ENCODE data around the gene AK9. TPM values are rescaled to one million over a fixed set of nuclear protein-coding genes. Genes with fewer than 3 reads are reported as not detected.
"Not testable (repeated sequence)": the region's sequence is repeated elsewhere in the genome, so short reads cannot be mapped to it uniquely, and the experiment has no call there.

Gene AK9
- total and polyA plus RNA-seq, 9 of the 15 experiments (the other 6 are each of a cell fraction or from before 2014, with no cell fraction given) = 0.59 to 1.9 (median 1.2) TPM

DNA sequence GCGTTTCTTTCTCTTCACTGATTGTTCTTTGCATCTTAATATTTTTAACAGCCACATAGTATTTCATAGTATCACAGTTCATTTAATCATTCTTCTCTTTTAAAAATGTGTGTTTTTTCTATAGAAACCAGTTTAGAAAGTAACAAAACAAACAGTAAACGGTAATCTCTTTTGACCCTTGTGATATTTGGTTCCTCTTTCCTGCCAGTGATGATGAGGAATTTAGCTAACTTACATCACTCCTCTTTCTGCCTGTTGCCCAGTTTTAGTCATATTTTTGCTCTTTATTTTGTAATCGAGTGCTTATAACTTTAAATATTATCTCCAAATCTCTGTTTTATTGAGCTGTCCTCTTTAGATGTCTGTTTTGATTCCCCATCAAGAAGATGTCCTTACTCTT, 169.9 kb downstream of the AK9 start (continued):
- TF ChIP-seq, protein P1, sequence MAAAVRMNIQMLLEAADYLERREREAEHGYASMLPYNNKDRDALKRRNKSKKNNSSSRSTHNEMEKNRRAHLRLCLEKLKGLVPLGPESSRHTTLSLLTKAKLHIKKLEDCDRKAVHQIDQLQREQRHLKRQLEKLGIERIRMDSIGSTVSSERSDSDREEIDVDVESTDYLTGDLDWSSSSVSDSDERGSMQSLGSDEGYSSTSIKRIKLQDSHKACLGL (CRISPR knock-in tag; IDR thresholded peaks at IDR 0.05; ENCODE audit: borderline replicate concordance, poor library complexity, severe bottlenecking) = no peak
- TF ChIP-seq FOXK1 (CRISPR knock-in tag; IDR thresholded peaks at IDR 0.05; ENCODE audit: borderline replicate concordance) (no peak), KAT7 (CRISPR knock-in tag; IDR thresholded peaks at IDR 0.05; ENCODE audit: borderline replicate concordance) (no peak), RFX5 (IDR thresholded peaks at IDR 0.05; ENCODE audit: low read depth, low read length) (no peak), ARNT (IDR thresholded peaks at IDR 0.05) (no peak), HDAC8 (tag; IDR thresholded peaks at IDR 0.05) (no peak)
- TF ChIP-seq, protein P2, sequence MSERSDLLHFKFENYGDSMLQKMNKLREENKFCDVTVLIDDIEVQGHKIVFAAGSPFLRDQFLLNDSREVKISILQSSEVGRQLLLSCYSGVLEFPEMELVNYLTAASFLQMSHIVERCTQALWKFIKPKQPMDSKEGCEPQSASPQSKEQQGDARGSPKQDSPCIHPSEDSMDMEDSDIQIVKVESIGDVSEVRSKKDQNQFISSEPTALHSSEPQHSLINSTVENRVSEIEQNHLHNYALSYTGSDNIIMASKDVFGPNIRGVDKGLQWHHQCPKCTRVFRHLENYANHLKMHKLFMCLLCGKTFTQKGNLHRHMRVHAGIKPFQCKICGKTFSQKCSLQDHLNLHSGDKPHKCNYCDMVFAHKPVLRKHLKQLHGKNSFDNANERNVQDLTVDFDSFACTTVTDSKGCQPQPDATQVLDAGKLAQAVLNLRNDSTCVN (CRISPR knock-in tag; IDR thresholded peaks at IDR 0.05) = no peak

DNA sequence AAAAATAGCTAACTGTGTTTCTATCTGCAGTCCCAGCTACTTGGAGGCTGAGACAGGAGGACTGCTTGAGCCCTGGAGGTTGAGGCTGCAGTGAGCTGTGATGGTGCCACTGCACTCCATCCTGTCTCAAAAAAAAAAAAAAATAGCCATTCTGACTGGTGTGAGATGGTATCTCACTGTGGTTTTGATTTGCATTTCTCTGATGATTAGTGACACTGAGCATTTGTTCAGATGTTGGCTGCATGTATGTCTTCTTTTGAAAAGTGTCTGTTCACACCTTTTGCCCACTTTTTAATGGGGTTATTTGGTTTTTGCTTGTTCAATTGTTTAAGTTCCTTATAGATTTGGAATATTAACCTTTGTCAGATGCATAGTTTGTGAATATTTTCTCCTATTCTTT, 171.4 kb downstream of the AK9 start:
- H4K20me1 ChIP-seq (replicated peaks; ENCODE audit: control insufficient read depth, insufficient read depth, low read length); H3K36me3 ChIP-seq (ENCODE audit: control insufficient read depth, insufficient read depth, low read length); H2AFZ ChIP-seq (ENCODE audit: low read depth, low read length); H3K27ac ChIP-seq (ENCODE audit: extremely low read depth, low read depth, low read length); H3K4me1 ChIP-seq (replicated peaks in 1 of 2; ENCODE audit: control insufficient read depth in 2 of 2, insufficient read depth in 2 of 2, low read length in 2 of 2); H3K79me2 ChIP-seq (ENCODE audit: control insufficient read depth, insufficient read depth, low read length); H3K27me3 ChIP-seq (ENCODE audit: control insufficient read depth in 2 of 2, insufficient read depth in 2 of 2, low read length in 2 of 2); ATAC-seq; H3K9ac ChIP-seq (ENCODE audit: insufficient read depth in 1 of 2, low read depth in 2 of 2, low read length in 2 of 2); H3K4me2 ChIP-seq (ENCODE audit: insufficient read depth, low read length); H3K4me3 ChIP-seq; CTCF ChIA-PET (ENCODE audit: low intra/inter-chr PET ratio); DNase-seq (ENCODE audit: extremely low read depth in 1 of 4, low spot score in 3 of 4); H3K9me3 ChIP-seq (replicated peaks; ENCODE audit: control insufficient read depth, insufficient read depth, low read depth, low read length); BruUV-seq (replicated peaks); intact Hi-C loops (cut with micrococcal nuclease); H3K9me1 ChIP-seq (ENCODE audit: control insufficient read depth, insufficient read depth, low read length); FAIRE-seq: not testable (repeated sequence)
- TF ChIP-seq, protein P3, sequence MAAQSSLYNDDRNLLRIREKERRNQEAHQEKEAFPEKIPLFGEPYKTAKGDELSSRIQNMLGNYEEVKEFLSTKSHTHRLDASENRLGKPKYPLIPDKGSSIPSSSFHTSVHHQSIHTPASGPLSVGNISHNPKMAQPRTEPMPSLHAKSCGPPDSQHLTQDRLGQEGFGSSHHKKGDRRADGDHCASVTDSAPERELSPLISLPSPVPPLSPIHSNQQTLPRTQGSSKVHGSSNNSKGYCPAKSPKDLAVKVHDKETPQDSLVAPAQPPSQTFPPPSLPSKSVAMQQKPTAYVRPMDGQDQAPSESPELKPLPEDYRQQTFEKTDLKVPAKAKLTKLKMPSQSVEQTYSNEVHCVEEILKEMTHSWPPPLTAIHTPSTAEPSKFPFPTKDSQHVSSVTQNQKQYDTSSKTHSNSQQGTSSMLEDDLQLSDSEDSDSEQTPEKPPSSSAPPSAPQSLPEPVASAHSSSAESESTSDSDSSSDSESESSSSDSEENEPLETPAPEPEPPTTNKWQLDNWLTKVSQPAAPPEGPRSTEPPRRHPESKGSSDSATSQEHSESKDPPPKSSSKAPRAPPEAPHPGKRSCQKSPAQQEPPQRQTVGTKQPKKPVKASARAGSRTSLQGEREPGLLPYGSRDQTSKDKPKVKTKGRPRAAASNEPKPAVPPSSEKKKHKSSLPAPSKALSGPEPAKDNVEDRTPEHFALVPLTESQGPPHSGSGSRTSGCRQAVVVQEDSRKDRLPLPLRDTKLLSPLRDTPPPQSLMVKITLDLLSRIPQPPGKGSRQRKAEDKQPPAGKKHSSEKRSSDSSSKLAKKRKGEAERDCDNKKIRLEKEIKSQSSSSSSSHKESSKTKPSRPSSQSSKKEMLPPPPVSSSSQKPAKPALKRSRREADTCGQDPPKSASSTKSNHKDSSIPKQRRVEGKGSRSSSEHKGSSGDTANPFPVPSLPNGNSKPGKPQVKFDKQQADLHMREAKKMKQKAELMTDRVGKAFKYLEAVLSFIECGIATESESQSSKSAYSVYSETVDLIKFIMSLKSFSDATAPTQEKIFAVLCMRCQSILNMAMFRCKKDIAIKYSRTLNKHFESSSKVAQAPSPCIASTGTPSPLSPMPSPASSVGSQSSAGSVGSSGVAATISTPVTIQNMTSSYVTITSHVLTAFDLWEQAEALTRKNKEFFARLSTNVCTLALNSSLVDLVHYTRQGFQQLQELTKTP (IDR thresholded peaks at IDR 0.05; ENCODE audit: low read depth in 1 of 2, partially characterized antibody in 2 of 2) = peak in 1 of 2 experiments; percentile 72
- POLR2A ChIA-PET = interaction anchor here (1.2 kb wide), 1 partner anchor 14 kb away, joined by 4 read pairs; no protein-coding TSS in a partner anchor
- in situ Hi-C loops (cut with MboI) = loop anchor here (10.0 kb wide), 1 partner anchor 185 kb away; no protein-coding TSS in a partner anchor

Measured in K562 (cell line).